H1 (cell line): Measurements from ENCODE around the gene LILRB4. TPM values are rescaled to one million over a fixed set of nuclear protein-coding genes. Genes with fewer than 3 reads are reported as not detected.

Source experiments
- CTCF ChIA-PET: fragments of 300-600 bp; sonication (Branson Sonifier 250); formaldehyde crosslinking; loops from one replicate; lab custom pipeline; 2021; ENCODE audit not compliant: partially characterized antibody; lab: Charles Lee
- POLR2A ChIA-PET: fragments of 300-600 bp; sonication (Branson Sonifier 250); formaldehyde crosslinking; loops from one replicate; lab custom pipeline; 2021; ENCODE audit warnings: inconsistent platforms; ENCODE audit not compliant: partially characterized antibody; lab: Charles Lee
- DNase-seq, 2 experiments: peaks; one replicate each; pipeline versions ENCODE4 v3.0.0 to v3.0.0-alpha.2; 2010 to 2022; ENCODE audit warnings: low spot score in 2 of 2, low read depth in 1 of 2, mixed read lengths in 1 of 2
- FAIRE-seq: peaks from 2 replicates; lab custom pipeline; 2011; peaks lifted over from hg19 to GRCh38; lab: Jason Lieb, UNC
- H2AFZ ChIP-seq: 2 replicates; pipeline ENCODE4 v1.8.1; 2012; ENCODE audit warnings: low read length, inconsistent platforms
- H2AK5ac ChIP-seq: 2 replicates; pipeline ENCODE4 v1.6.1; 2013; ENCODE audit warnings: low read depth, low read length
- H2BK120ac ChIP-seq: replicated peaks from 2 replicates; pipeline ENCODE3; 2013; ENCODE audit warnings: low read depth, low read length, inconsistent platforms
- H2BK12ac ChIP-seq: 2 replicates; pipeline ENCODE4 v1.6.1; 2013; ENCODE audit warnings: low read depth, low read length
- H2BK15ac ChIP-seq: 2 replicates; pipeline ENCODE4 v1.6.1; 2013; ENCODE audit warnings: low read length
- H2BK20ac ChIP-seq: 2 replicates; pipeline ENCODE4 v1.6.1; 2013; ENCODE audit warnings: low read length
- H2BK5ac ChIP-seq: 2 replicates; pipeline ENCODE4 v1.6.1; 2013; ENCODE audit warnings: low read depth, low read length
- H3K14ac ChIP-seq: 2 replicates; pipeline ENCODE4 v1.6.1; 2013; ENCODE audit warnings: inconsistent platforms; ENCODE audit not compliant: insufficient read length
- H3K18ac ChIP-seq: 2 replicates; pipeline ENCODE4 v1.6.1; 2013; ENCODE audit warnings: low read length; ENCODE audit errors: extremely low read depth
- H3K23ac ChIP-seq: 2 replicates; pipeline ENCODE4 v1.6.1; 2013; ENCODE audit warnings: inconsistent platforms; ENCODE audit not compliant: insufficient read length
- H3K23me2 ChIP-seq: 2 replicates; pipeline ENCODE4 v1.6.1; 2013; ENCODE audit warnings: low read depth, low read length
- H3K27ac ChIP-seq: 2 replicates; pipeline ENCODE4 v1.6.1; 2011; ENCODE audit warnings: low read depth, low read length, inconsistent platforms
- H3K27me3 ChIP-seq, 4 experiments: replicated peaks in 1 of 4; 1 replicate in 1 of 4; 2 replicates in 3 of 4; pipeline versions ENCODE4 v1.6.1 to v1.8.1; 2011 to 2013; ENCODE audit warnings: low read length in 3 of 4, mild to moderate bottlenecking in 3 of 4, inconsistent platforms in 2 of 4, mixed read lengths in 2 of 4, moderate library complexity in 1 of 4; ENCODE audit not compliant: control insufficient read depth in 3 of 4, insufficient read depth in 3 of 4; ENCODE audit errors: extremely low read depth in 1 of 4
- H3K36me3 ChIP-seq, 4 experiments: 2 replicates each; pipeline versions ENCODE4 v1.6.1 to v1.8.1; 2011 to 2013; ENCODE audit warnings: mild to moderate bottlenecking in 4 of 4, low read length in 3 of 4, moderate library complexity in 2 of 4, control low read depth in 1 of 4, inconsistent platforms in 1 of 4; ENCODE audit not compliant: insufficient read depth in 4 of 4, control insufficient read depth in 2 of 4
- H3K4ac ChIP-seq: replicated peaks from 2 replicates; pipeline ENCODE3; 2013; ENCODE audit warnings: low read length, low read depth, mixed read lengths, inconsistent platforms; ENCODE audit not compliant: insufficient read length
- H3K4me1 ChIP-seq, 4 experiments: replicated peaks in 1 of 4; 1 replicate in 1 of 4; 2 replicates in 3 of 4; pipeline versions ENCODE4 v1.6.1 to v1.8.1; 2011 to 2013; ENCODE audit warnings: low read length in 3 of 4, inconsistent platforms in 2 of 4, mixed read lengths in 1 of 4; ENCODE audit not compliant: insufficient read depth in 4 of 4, control insufficient read depth in 3 of 4
- H3K4me2 ChIP-seq, 2 experiments: 2 replicates each; pipeline versions ENCODE4 v1.6.1 to v1.8.1; 2011 to 2013; ENCODE audit warnings: low read depth in 2 of 2, low read length in 2 of 2, control low read depth in 1 of 2, inconsistent platforms in 1 of 2, mild to moderate bottlenecking in 1 of 2; ENCODE audit not compliant: insufficient read depth in 1 of 2
- H3K4me3 ChIP-seq, 4 experiments: fragments of 200-600, 300-600 bp in 1 of 4; sonication (generic), shearing (Covaris generic), sonication (Bioruptor Twin) in 1 of 4; 2 replicates each; pipeline versions ENCODE4 v1.5.1 to v1.8.1; 2011 to 2016; ENCODE audit warnings: low read length in 4 of 4, low read depth in 3 of 4, control low read depth in 2 of 4, inconsistent platforms in 2 of 4, mild to moderate bottlenecking in 2 of 4, mixed read lengths in 1 of 4, moderate library complexity in 1 of 4; ENCODE audit not compliant: insufficient read depth in 2 of 4; ENCODE audit errors: extremely low read depth in 1 of 4
- H3K56ac ChIP-seq: replicated peaks from 2 replicates; pipeline ENCODE3; 2013; ENCODE audit warnings: low read depth, mild to moderate bottlenecking, mixed read lengths, low read length, inconsistent platforms; ENCODE audit not compliant: insufficient read length
- H3K79me1 ChIP-seq: 2 replicates; pipeline ENCODE4 v1.6.1; 2013; ENCODE audit warnings: low read depth, low read length, control low read depth
- H3K79me2 ChIP-seq, 2 experiments: 2 replicates each; pipeline versions ENCODE4 v1.6.1 to v1.8.1; 2012 to 2013; ENCODE audit warnings: low read length in 2 of 2, mild to moderate bottlenecking in 2 of 2, inconsistent platforms in 1 of 2; ENCODE audit not compliant: insufficient read depth in 2 of 2, control insufficient read depth in 1 of 2
- H3K9ac ChIP-seq, 4 experiments: replicated peaks in 1 of 4; 1 replicate in 1 of 4; 2 replicates in 3 of 4; pipeline versions ENCODE4 v1.6.1 to v1.8.1; 2011 to 2013; ENCODE audit warnings: low read depth in 3 of 4, low read length in 3 of 4, control low read depth in 2 of 4, mild to moderate bottlenecking in 2 of 4, moderate library complexity in 2 of 4, inconsistent platforms in 1 of 4; ENCODE audit errors: extremely low read depth in 1 of 4
- H3K9me3 ChIP-seq, 2 experiments: 2 replicates each; pipeline versions ENCODE4 v1.6.1 to v1.8.1; 2012 to 2013; ENCODE audit warnings: mild to moderate bottlenecking in 2 of 2, moderate library complexity in 2 of 2, control low read depth in 1 of 2, inconsistent platforms in 1 of 2, low read depth in 1 of 2, low read length in 1 of 2, mixed read lengths in 1 of 2; ENCODE audit not compliant: insufficient read depth in 2 of 2
- H4K20me1 ChIP-seq, 2 experiments: replicated peaks in 1 of 2; 2 replicates each; pipeline versions ENCODE3 to v1.8.1; 2011 to 2013; ENCODE audit warnings: inconsistent platforms in 2 of 2, low read length in 2 of 2, mild to moderate bottlenecking in 1 of 2; ENCODE audit not compliant: insufficient read depth in 2 of 2, control insufficient read depth in 1 of 2
- H4K5ac ChIP-seq: 2 replicates; pipeline ENCODE4 v1.6.1; 2013; ENCODE audit warnings: low read length, low read depth, mixed read lengths, inconsistent platforms; ENCODE audit not compliant: insufficient read length
- H4K8ac ChIP-seq: 2 replicates; pipeline ENCODE4 v1.8.0; 2013; ENCODE audit warnings: mild to moderate bottlenecking, moderate library complexity, low read length, inconsistent platforms; ENCODE audit not compliant: insufficient read depth; ENCODE audit errors: extremely low read depth
- H4K91ac ChIP-seq: replicated peaks from 2 replicates; pipeline ENCODE3; 2013; ENCODE audit warnings: low read length, mixed read lengths, inconsistent platforms; ENCODE audit not compliant: insufficient read length
- BACH1 ChIP-seq: IDR thresholded peaks from 2 replicates; pipeline ENCODE4 v1.6.1; 2012; ENCODE audit warnings: low read length, improper control_type of control experiment
- BCL11A ChIP-seq, 2 experiments: IDR thresholded peaks; one replicate each; pipeline ENCODE4 v1.6.1; 2011; ENCODE audit warnings: low read depth in 2 of 2, low read length in 2 of 2, mild to moderate bottlenecking in 2 of 2
- CBX5 ChIP-seq: fragments of 300-800, 300-1000 bp; sonication (generic); IDR thresholded peaks from 2 replicates; pipeline ENCODE4 v1.7.1; 2016; ENCODE audit warnings: antibody characterized with exemption, low read length, low read depth
- CHD2 ChIP-seq: IDR thresholded peaks from 2 replicates; pipeline ENCODE4 v1.6.1; 2012; ENCODE audit warnings: low read length, improper control_type of control experiment
- EZH2 ChIP-seq: fragments of 200-600 bp; sonication (generic); IDR thresholded peaks from 2 replicates; pipeline ENCODE4 v1.7.1; 2012; ENCODE audit warnings: low read depth, mild to moderate bottlenecking, moderate library complexity, low read length, inconsistent platforms; ENCODE audit not compliant: severe bottlenecking
- FOSL1 ChIP-seq: IDR thresholded peaks from 2 replicates; pipeline ENCODE4 v1.6.1; 2011; ENCODE audit warnings: mild to moderate bottlenecking, low read depth, low read length, moderate library complexity; ENCODE audit not compliant: insufficient read depth
- HDAC2 ChIP-seq, 2 experiments: fragments of 300-600 bp in 1 of 2; sonication (generic) in 1 of 2; IDR thresholded peaks; 2 replicates each; pipeline ENCODE4 v1.6.1; 2011 to 2012; ENCODE audit warnings: low read depth in 2 of 2, low read length in 2 of 2, mild to moderate bottlenecking in 2 of 2, moderate library complexity in 2 of 2, borderline replicate concordance in 1 of 2, inconsistent platforms in 1 of 2
- JUND ChIP-seq: IDR thresholded peaks from 2 replicates; pipeline ENCODE4 v1.6.1; 2011; ENCODE audit warnings: mild to moderate bottlenecking, improper control_type of control experiment, low read length
- MAFK ChIP-seq: IDR thresholded peaks from 2 replicates; pipeline ENCODE4 v1.6.1; 2012; ENCODE audit warnings: low read depth, mild to moderate bottlenecking, improper control_type of control experiment, low read length
- NRF1 ChIP-seq: IDR thresholded peaks from 2 replicates; pipeline ENCODE4 v1.6.1; 2011; ENCODE audit warnings: mild to moderate bottlenecking, low read depth, low read length, improper control_type of control experiment
- POU5F1 ChIP-seq: IDR thresholded peaks from 2 replicates; pipeline ENCODE4 v1.6.1; 2011; ENCODE audit warnings: low read depth, mild to moderate bottlenecking, low read length, moderate library complexity
- RBBP5 ChIP-seq: IDR thresholded peaks from 2 replicates; pipeline ENCODE4 v1.7.1; 2012; ENCODE audit warnings: low read depth, mild to moderate bottlenecking, inconsistent platforms, low read length, moderate library complexity, borderline replicate concordance
- SAP30 ChIP-seq: fragments of 300-600 bp; sonication (generic); IDR thresholded peaks from 2 replicates; pipeline ENCODE4 v1.7.1; 2012; ENCODE audit warnings: low read length, moderate library complexity, mild to moderate bottlenecking, inconsistent platforms; ENCODE audit not compliant: insufficient read depth, insufficient replicate concordance
- SIRT6 ChIP-seq: IDR thresholded peaks from one replicate; pipeline ENCODE4 v1.7.1; 2012; ENCODE audit warnings: low read length, inconsistent platforms
- SP1 ChIP-seq: IDR thresholded peaks from 2 replicates; pipeline ENCODE4 v1.6.1; 2011; ENCODE audit warnings: low read depth, low read length
- YY1 ChIP-seq: IDR thresholded peaks from 2 replicates; pipeline ENCODE4 v1.6.1; 2011; ENCODE audit warnings: low read depth, mild to moderate bottlenecking, low read length
- WGBS, 2 experiments: shearing (Covaris generic) in 1 of 2; methylation state at CpG; one replicate each; pipeline versions ENCODE4 v1.1.6 to v1.1.7; 2013 to 2015; ENCODE audit warnings: low lambda C conversion rate in 2 of 2, mixed read lengths in 2 of 2, inconsistent platforms in 1 of 2, low coverage in 1 of 2, missing lambda C conversion rate in 1 of 2; ENCODE audit not compliant: insufficient replicate concordance in 2 of 2, insufficient coverage in 1 of 2, insufficient read length in 1 of 2; ENCODE audit errors: extremely low coverage in 1 of 2, missing lambda C conversion rate in 1 of 2; 5-methylcytosine and 5-hydroxymethylcytosine counted together
- polyA plus RNA-seq, 7 experiments: library from polyadenylated mRNA; depleted of rRNA in 3 of 7; stranded (reverse) in 5 of 7; unstranded in 2 of 7; fragments of >200 nt in 5 of 7; fragments of 200-250 nt in 2 of 7; gene quantifications; 1 replicate in 5 of 7; 2 replicates in 1 of 7; 4 replicates in 1 of 7; pipeline versions ENCODE4 v1.2.1 to v1.2.3, GENCODE V29; 2011 to 2013; ENCODE audit warnings: missing spikeins in 2 of 7, mixed read lengths in 2 of 7
- total RNA-seq: library from RNA; stranded (reverse); fragmentation: NEBNext Ultra II Directional; extraction: Animal tissue kit (Norgen Biotek cat#: 25700); gene quantifications from 2 replicates; pipeline ENCODE4 v1.2.1, GENCODE V29; 2021

Gene LILRB4
- total and polyA plus RNA-seq, 2 of the 8 experiments (the other 6 are each of a cell fraction or from before 2014, with no cell fraction given): not detected

- H3K14ac ChIP-seq: no peak overlapping the region
- no peak for FAIRE-seq
- TF ChIP-seq SAP30 (no peak), YY1 (no peak), POU5F1 (no peak), CHD2 (no peak), SIRT6 (no peak), BCL11A (IDR thresholded peaks at IDR 0.05; ENCODE audit: low read depth in 2 of 2, low read length in 2 of 2) (no peak), MAFK (no peak), BACH1 (no peak), CBX5 (no peak), NRF1 (no peak), FOSL1 (no peak), JUND (no peak), HDAC2 (IDR thresholded peaks at IDR 0.05; ENCODE audit: borderline replicate concordance in 1 of 2, low read depth in 2 of 2, low read length in 2 of 2) (no peak), EZH2 (no peak), RBBP5 (no peak), SP1 (no peak)
These were observed 14.7 kb upstream of the LILRB4 start for GRCh38 chr19:54648129-54648528.

More at GRCh38 chr19:54648129-54648528, 14.7 kb upstream of the LILRB4 start:
- no peaks in the 10 kb centered on the region for H3K79me2 ChIP-seq
- no peak overlapping the region for H2BK15ac ChIP-seq
- no peaks in the 10 kb centered on the region; the same call in 1 of the 2 replicates for H3K23me2 ChIP-seq
- no peak overlapping the region for H4K91ac ChIP-seq
- no peak overlapping the region for H3K4ac ChIP-seq
- no peak overlapping the region for H3K56ac ChIP-seq
- no peaks in the 10 kb centered on the region for H3K4me1 ChIP-seq
- H4K8ac ChIP-seq: no peak overlapping the region
- no peak overlapping the region for H2BK20ac ChIP-seq
- no peak for DNase-seq
- H2BK12ac ChIP-seq: no peak overlapping the region
- H4K20me1 ChIP-seq: no peaks in the 10 kb centered on the region
- H3K23ac ChIP-seq: no peak overlapping the region
- no peak overlapping the region for H3K9ac ChIP-seq
- no peak overlapping the region for H2BK5ac ChIP-seq
- ChIA-PET CTCF (no interaction called here), POLR2A (no interaction called here)
- no peaks in the 10 kb centered on the region for H3K79me1 ChIP-seq
- no peak overlapping the region for H3K4me3 ChIP-seq
- H2BK120ac ChIP-seq: no peak overlapping the region
- H3K18ac ChIP-seq: no peak overlapping the region
- H4K5ac ChIP-seq: no peak overlapping the region
- no peaks in the 10 kb centered on the region for H3K27me3 ChIP-seq
- no peak overlapping the region for H3K27ac ChIP-seq
- H3K4me2 ChIP-seq: no peak overlapping the region
- no peak overlapping the region for H2AK5ac ChIP-seq
- 61% methylated on average over 4 of the region's 4 CpGs; no CpG with 5 or more reads in 1 of the 2 experiments for WGBS, 2 experiments
- peaks cover 63 to 72% of the 10 kb centered on the region in 2 experiments for H3K9me3 ChIP-seq
- H3K36me3 ChIP-seq: no peaks in the 10 kb centered on the region
- no peak overlapping the region for H2AFZ ChIP-seq
